Left forelimb (tissue), 1 donor: ENCODE results near the gene SLCO3A1.

Experiments
- DNase-seq: peaks from one replicate; pipeline ENCODE4 v3.0.0-alpha.2; 2018; ENCODE audit warnings: low spot score

Gene SLCO3A1

GRCh38 chr15:91853511-91853947 is at the start of gene SLCO3A1:
TSS of gene SLCO3A1 (plus strand) at chr15:91853708.
- DNase-seq = peak; percentile 85

- DNase-seq = no peak
Measured at GRCh38 chr15:91807122-91807521, 46.4 kb upstream of the SLCO3A1 start.

- DNase-seq = no peak
Measured at GRCh38 chr15:91813924-91814323, 39.6 kb upstream of the SLCO3A1 start.

GRCh38 chr15:91816942-91817341 is 36.6 kb upstream of the SLCO3A1 start:
- no peak for DNase-seq

- DNase-seq = no peak
Measured at GRCh38 chr15:91821458-91821857, 32.0 kb upstream of the SLCO3A1 start.

GRCh38 chr15:91824256-91824655 is 29.3 kb upstream of the SLCO3A1 start:
- no peak for DNase-seq

GRCh38 chr15:91826443-91826842 is 27.1 kb upstream of the SLCO3A1 start:
- DNase-seq = no peak

- DNase-seq = no peak
Measured at GRCh38 chr15:91833056-91833455, 20.5 kb upstream of the SLCO3A1 start.

- DNase-seq = no peak
Measured at GRCh38 chr15:91839867-91840266, 13.6 kb upstream of the SLCO3A1 start.

GRCh38 chr15:91841861-91842260 is 11.6 kb upstream of the SLCO3A1 start:
- DNase-seq = no peak

- no peak for DNase-seq
Measured at GRCh38 chr15:91844341-91844740, 9.2 kb upstream of the SLCO3A1 start.

- DNase-seq = no peak
Measured at GRCh38 chr15:91844928-91845327, 8.6 kb upstream of the SLCO3A1 start.

- no peak for DNase-seq
Measured at GRCh38 chr15:91845720-91846119, 7.8 kb upstream of the SLCO3A1 start.

GRCh38 chr15:91849180-91849579 is 4.3 kb upstream of the SLCO3A1 start:
- no peak for DNase-seq

GRCh38 chr15:91849749-91850161 is 3.8 kb upstream of the SLCO3A1 start:
- DNase-seq = no peak

- DNase-seq = peak; percentile 84
Measured at GRCh38 chr15:91852741-91853510, 582 bp upstream of the SLCO3A1 start.

GRCh38 chr15:91853948-91854638 is 585 bp downstream of the SLCO3A1 start:
- DNase-seq = no peak

- no peak for DNase-seq
Measured at GRCh38 chr15:91854639-91854990, 1.1 kb downstream of the SLCO3A1 start.

GRCh38 chr15:91855241-91855640 is 1.7 kb downstream of the SLCO3A1 start:
- DNase-seq = no peak

GRCh38 chr15:91855684-91856489 is 2.4 kb downstream of the SLCO3A1 start:
- DNase-seq = no peak

GRCh38 chr15:91857224-91857585 is 3.7 kb downstream of the SLCO3A1 start:
- no peak for DNase-seq

- no peak for DNase-seq
Measured at GRCh38 chr15:91857772-91858171, 4.3 kb downstream of the SLCO3A1 start.

GRCh38 chr15:91860498-91860897 is 7.0 kb downstream of the SLCO3A1 start:
- DNase-seq = no peak
